RWPE2 (cell line): ENCODE measurements around the gene MEPE.

Experiments
- ATAC-seq: fragments of 200-7000 bp; cut with Tn5 transposase; 3 replicates; pipeline ENCODE4 v1.9.1; 2021; ENCODE audit warnings: low read depth
- DNase-seq: peaks from one replicate; pipeline ENCODE4 v3.0.0-alpha.2; 2020; ENCODE audit warnings: low spot score
- H3K27ac ChIP-seq: fragments of 450-650 bp; 2 replicates; pipeline ENCODE4 v1.5.1; 2017; ENCODE audit warnings: mild to moderate bottlenecking; ENCODE audit not compliant: poor library complexity, severe bottlenecking
- H3K27me3 ChIP-seq: fragments of 250-450 bp; sonication (Bioruptor Pico); 2 replicates; pipeline ENCODE4 v1.5.1; 2021; ENCODE audit warnings: mild to moderate bottlenecking, moderate library complexity; ENCODE audit not compliant: insufficient read depth, poor library complexity, severe bottlenecking
- H3K36me3 ChIP-seq: fragments of 250-450 bp; sonication (Bioruptor Pico); 2 replicates; pipeline ENCODE4 v1.5.1; 2020; ENCODE audit warnings: low read depth, mild to moderate bottlenecking, moderate library complexity
- H3K4me1 ChIP-seq: fragments of 250-450 bp; sonication (Bioruptor Pico); 2 replicates; pipeline ENCODE4 v1.5.1; 2021; ENCODE audit warnings: mild to moderate bottlenecking, moderate library complexity; ENCODE audit not compliant: insufficient read depth, poor library complexity, severe bottlenecking
- H3K4me3 ChIP-seq: fragments of 250-450 bp; sonication (Bioruptor Pico); 2 replicates; pipeline ENCODE4 v1.5.1; 2021; ENCODE audit warnings: mild to moderate bottlenecking, moderate library complexity; ENCODE audit not compliant: severe bottlenecking
- H3K9me3 ChIP-seq: fragments of 250-450 bp; sonication (Bioruptor Pico); 2 replicates; pipeline ENCODE4 v1.5.1; 2021; ENCODE audit warnings: mild to moderate bottlenecking, moderate library complexity; ENCODE audit not compliant: severe bottlenecking
- CTCF ChIP-seq: fragments of 450-650 bp; IDR thresholded peaks from one replicate; pipeline ENCODE4 v1.5.1; 2017; ENCODE audit warnings: mild to moderate bottlenecking, moderate library complexity; ENCODE audit not compliant: poor library complexity, severe bottlenecking

MEPE gene

GRCh38 chr4:87824352-87824751 lies 8.4 kb upstream of the MEPE start:
- no peak for DNase-seq
- no peak for TF ChIP-seq CTCF
- Histone ChIP-seq H3K9me3 (no peaks in the 10 kb centered on the region), H3K27ac (no peak overlapping the region), H3K4me1 (peaks cover 5% of the 10 kb centered on the region), H3K27me3 (no peaks in the 10 kb centered on the region), H3K36me3 (no peaks in the 10 kb centered on the region), H3K4me3 (no peak overlapping the region)
- 0 out of 3 replicates have a peak, but pooled peaks have one; percentile 17 for ATAC-seq

DNA sequence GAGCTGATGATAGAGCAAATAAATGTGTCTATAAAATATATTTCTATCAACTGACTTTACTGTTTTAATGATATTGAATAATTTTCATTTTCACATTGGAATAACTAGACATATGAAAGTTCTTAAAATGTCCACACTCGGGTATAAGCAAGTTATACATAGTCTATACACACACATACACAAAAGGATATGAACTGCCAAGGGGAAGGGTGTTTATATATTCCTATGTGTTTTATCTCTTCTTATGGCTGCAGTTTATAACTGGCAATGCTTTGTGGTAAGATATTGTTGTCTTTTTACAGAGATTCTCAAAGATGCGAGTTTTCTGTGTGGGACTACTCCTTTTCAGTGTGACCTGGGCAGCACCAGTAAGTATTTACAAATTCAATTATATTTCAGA lies 1.6 kb downstream of the MEPE start:
- Histone ChIP-seq H3K36me3 (no peaks in the 10 kb centered on the region), H3K4me3 (no peak overlapping the region), H3K27me3 (no peaks in the 10 kb centered on the region), H3K27ac (no peak overlapping the region), H3K9me3 (no peaks in the 10 kb centered on the region), H3K4me1 (no peaks in the 10 kb centered on the region)
- no peak for TF ChIP-seq CTCF
- no peak for ATAC-seq
- DNase-seq: no peak

DNA sequence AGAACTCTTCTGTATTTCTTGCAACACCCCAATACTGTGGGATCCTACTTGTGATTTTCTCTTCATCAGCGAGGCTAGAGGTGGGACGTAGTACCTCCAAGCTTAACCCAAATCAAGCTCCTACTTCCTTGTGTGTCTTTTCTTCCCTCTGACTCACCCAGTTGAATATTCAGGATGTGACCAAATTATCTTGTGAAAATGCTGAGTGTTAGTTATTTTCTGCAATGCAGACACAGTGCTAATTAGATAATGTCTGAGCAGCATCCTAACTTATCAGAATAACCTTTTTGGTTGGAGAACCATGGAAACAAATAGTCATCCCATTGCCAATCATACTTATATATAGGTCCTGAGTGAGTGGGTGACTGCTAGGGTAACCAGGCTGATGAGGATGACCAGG lies 2.4 kb downstream of the MEPE start:
- DNase-seq: no peak
- H3K27me3 ChIP-seq: no peaks in the 10 kb centered on the region
- no peaks in the 10 kb centered on the region for H3K9me3 ChIP-seq
- H3K36me3 ChIP-seq: no peaks in the 10 kb centered on the region
- H3K4me3 ChIP-seq: no peak overlapping the region
- TF ChIP-seq CTCF: no peak
- H3K4me1 ChIP-seq: no peaks in the 10 kb centered on the region
- no peak for ATAC-seq
- no peak overlapping the region for H3K27ac ChIP-seq

DNA sequence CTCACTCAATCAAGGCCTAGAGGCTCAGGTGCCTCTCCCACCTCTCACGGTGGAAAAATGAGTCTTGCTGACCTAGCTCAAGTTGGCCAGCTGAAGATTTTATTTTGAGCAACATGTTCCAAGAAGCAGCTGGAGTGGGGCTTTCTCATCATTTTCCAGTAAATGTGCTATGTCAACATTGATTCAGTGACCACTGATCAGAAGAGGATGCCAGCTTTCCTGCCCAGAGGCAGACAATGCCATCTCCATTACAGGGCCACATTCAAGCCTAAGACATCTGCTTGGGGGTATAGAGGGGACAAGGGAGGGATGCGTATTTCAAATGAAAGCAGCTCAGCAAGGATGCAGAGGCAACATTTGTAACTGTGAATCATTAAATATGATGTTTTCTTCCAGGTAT lies 3.0 kb downstream of the MEPE start:
- no peak for ATAC-seq
- H3K36me3 ChIP-seq: no peaks in the 10 kb centered on the region
- H3K4me1 ChIP-seq: no peaks in the 10 kb centered on the region
- H3K9me3 ChIP-seq: no peaks in the 10 kb centered on the region
- H3K4me3 ChIP-seq: no peak overlapping the region
- H3K27me3 ChIP-seq: no peaks in the 10 kb centered on the region
- DNase-seq: no peak
- no peak overlapping the region for H3K27ac ChIP-seq
- TF ChIP-seq CTCF: no peak

DNA sequence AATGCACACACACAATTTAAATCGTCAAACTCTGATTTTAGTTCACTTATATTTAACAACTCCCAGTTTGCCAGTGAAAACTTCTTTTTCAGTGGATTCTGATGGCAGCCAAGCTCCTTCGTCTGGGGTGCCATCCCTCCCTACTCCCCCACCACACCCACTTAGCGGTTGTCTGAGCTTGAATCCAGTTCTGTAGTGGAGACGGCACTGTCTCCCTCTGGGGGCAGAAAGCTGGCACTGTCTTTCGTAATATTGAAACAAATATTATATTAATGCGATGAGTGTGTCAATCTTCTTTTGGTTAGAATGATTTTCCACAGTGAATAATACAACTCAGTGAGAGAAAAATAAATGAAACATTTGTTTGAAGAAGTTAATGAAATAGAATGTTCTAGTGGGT lies 5.4 kb downstream of the MEPE start:
- H3K27me3 ChIP-seq: no peaks in the 10 kb centered on the region
- no peaks in the 10 kb centered on the region for H3K9me3 ChIP-seq
- no peaks in the 10 kb centered on the region for H3K36me3 ChIP-seq
- H3K4me3 ChIP-seq: no peak overlapping the region
- DNase-seq: no peak
- H3K4me1 ChIP-seq: no peaks in the 10 kb centered on the region
- no peak for ATAC-seq
- TF ChIP-seq CTCF: peak; percentile 30
- H3K27ac ChIP-seq: no peak overlapping the region
